Activated CD4-positive, alpha-beta T cell treated with anti-CD3 and anti-CD28 coated beads, Interleukin-2, amount 50 U/mL, for 1 hour (primary cell): Measurements from ENCODE around the gene AFMID.
A peak's percentile ranks its signal among the peaks of the same experiment; 100 is the strongest.
"Not testable (repeated sequence)": the region's sequence is repeated elsewhere in the genome, so short reads cannot be mapped to it uniquely, and the experiment has no call there.

Experiments
- DNase-seq: peaks from one replicate; pipeline ENCODE4 v3.0.0-alpha.2; 2020

Gene AFMID, protein sequence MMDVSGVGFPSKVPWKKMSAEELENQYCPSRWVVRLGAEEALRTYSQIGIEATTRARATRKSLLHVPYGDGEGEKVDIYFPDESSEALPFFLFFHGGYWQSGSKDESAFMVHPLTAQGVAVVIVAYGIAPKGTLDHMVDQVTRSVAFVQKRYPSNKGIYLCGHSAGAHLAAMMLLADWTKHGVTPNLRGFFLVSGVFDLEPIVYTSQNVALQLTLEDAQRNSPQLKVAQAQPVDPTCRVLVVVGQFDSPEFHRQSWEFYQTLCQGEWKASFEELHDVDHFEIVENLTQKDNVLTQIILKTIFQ

DNA sequence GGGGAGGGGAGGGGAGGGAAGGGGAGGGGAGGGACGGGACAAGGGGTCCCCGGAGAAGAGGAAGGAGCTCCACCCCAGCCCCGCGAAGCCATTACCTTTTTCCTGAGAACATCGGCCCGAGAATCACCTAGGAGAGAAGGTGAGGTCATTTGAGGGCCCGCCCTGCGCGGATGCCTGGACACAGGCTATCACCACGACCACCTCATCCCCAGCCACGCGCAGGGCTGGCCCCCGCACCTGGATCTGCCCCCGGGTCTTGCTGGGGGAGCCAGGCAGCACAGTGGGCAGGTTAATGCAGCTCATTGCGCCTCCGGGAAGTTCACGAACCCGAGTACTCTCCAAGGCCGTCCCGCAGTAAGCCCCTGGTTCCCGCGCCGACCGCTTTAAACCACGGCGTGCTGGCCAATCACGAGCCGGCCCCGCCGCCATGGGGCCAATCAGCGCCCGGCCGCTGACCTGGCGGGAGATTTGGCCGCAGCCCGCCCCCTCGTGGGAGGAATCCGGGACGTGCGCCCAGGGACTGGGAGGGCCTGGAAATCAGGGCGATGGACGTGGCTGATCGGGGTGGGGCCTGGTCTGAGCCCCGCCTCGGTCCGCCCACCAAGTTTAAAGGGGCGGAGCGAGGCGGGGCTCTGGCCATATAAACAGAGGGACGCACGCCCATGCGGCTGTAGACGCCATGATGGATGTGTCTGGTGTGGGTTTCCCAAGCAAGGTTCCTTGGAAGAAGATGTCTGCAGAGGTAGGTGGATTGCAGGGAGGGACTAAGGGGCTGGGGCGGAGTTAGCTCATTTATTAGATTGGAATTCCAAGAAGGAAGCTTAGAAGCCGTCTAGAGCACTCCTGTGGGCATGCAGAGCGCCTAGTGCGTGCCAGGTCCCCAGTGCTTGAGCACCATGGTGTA, at the start of gene AFMID, which contains the start of gene TK1:
TSS of gene AFMID (plus strand) at position 671 of the 904 bp plus-strand sequence. CDS start at position 680, 9 bp downstream.
TSS of gene TK1 (minus strand) at position 361 of the 904 bp plus-strand sequence. CDS start at position 303, 58 bp downstream.
- DNase-seq, result peak; percentile 69

DNA sequence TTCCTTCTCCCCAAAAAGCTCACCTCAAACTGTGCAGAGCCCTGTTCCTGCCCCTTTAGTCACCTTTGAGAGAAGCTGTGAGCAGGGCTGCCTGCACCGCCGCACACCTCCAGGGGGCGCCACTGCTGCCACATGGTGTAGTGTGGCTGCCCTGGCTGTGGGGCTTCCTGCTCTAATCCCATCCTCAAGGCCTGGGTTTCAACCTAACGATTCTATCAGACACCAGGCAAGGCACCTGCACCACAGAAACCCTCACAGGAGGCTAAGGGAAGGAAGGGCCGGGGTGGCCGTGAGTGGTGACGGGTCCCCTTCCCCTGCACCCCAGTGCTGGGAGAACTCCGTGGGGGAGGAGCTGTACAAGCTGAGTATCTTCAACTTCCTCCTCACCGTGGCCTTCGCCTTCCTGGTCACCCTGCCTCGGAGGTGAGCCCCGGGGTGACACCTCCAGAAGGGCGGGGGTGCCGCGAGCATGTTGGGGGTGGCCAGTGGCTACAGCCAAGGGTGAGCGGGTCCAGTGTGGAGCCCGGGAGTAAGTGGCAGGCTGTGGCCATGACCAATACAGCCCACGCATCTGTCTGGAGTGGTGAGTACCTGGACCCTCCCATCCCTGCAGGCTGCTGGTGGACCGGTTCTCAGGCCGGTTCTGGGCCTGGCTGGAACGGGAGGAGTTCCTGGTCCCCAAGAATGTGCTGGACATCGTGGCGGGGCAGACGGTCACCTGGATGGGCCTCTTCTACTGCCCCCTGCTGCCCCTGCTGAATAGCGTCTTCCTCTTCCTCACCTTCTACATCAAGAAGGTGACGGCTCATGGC, 49.6 kb upstream of the AFMID start:
- DNase-seq, result peak; percentile 47

DNA sequence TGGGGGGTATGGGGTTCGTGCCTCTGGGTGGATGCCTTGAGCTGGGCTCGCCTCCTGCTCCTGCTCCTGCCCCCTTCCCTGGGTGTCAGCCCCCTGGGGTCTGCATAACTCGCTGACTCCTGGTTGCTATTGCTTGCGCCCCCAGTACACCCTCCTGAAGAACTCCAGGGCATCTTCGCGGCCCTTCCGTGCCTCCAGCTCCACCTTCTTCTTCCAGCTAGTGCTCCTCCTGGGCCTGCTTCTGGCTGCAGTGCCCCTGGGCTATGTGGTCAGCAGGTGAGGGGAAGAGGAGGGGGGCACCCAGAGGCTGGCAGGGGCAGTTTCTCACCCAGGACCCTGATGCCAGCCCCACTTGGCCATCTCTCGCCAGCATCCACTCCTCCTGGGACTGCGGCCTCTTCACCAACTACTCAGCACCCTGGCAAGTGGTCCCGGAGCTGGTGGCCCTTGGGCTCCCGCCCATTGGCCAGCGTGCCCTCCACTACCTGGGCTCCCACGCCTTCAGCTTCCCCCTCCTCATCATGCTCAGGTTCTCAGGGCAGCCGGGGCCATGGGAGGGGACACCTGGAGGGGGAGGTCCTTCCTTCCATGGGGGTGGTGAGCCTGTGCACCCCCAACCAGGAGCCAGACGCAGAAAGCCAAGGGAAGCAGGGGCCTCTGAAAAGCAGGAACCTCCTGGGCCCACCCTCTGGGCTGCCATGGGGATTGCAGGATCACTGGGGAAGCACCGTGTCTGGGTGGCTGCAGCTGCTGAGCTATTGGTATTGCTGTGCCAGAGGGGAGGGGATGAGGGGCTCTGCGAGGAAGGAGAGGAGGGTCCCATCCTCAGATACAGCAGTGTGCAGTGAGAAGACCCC, 48.7 kb upstream of the AFMID start:
- DNase-seq, result no peak

DNA sequence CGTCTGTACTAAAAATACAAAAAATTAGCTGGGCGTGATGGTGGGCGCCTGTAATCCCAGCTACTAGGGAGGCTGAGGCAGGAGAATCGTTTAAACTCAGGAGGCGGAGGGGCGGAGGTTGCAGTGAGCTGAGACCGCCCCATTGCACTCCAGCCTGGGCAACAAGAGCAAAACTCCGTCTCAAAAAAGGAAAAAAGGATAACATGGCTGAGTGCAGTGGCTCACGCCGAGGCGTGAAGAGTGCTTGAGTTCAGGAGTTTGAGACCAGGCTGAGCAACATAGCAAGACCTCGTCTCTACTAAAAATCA, 47.3 kb upstream of the AFMID start:
- DNase-seq, result not testable (repeated sequence)

DNA sequence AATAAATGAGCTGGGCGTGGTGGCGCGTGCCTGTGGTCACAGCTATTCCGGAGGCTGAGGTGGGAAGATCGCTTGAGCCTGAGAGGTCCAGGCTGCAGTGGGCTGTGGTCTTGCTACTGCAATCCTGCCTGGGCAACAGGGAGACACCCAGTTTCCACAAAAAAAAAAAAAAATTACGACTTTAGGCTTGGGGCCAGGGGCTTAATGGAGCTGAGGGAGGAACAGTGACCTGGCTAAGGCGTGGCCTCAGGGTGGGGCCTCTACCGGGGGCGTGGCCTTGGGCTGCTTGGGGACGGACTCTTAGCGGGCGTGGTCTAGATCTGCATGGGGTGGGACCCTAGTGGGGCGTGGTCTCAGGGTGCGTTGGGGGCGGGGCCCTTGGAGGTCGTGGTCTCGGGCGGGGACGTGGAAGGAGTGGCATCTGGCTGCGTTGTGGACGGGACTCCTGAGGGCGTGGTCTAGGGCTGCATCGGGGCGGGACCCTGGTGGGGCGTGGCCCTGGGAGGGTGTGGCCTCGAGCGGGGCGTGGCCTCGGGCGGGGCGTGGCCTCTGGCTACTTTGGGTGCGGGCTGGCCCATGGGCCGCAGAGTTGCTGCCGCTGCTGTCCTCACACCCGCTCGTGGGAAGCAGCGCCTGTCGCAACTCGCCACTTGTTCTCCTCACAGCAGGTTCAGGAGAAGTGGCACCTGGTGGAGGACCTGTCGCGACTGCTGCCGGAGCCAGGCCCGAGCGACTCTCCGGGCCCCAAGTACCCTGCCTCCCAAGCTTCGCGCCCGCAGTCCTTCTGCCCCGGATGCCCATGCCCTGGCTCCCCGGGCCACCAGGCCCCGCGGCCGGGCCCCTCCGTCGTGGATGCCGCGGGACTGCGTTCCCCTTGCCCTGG, 46.8 kb upstream of the AFMID start:
- DNase-seq, result peak; percentile 93

DNA sequence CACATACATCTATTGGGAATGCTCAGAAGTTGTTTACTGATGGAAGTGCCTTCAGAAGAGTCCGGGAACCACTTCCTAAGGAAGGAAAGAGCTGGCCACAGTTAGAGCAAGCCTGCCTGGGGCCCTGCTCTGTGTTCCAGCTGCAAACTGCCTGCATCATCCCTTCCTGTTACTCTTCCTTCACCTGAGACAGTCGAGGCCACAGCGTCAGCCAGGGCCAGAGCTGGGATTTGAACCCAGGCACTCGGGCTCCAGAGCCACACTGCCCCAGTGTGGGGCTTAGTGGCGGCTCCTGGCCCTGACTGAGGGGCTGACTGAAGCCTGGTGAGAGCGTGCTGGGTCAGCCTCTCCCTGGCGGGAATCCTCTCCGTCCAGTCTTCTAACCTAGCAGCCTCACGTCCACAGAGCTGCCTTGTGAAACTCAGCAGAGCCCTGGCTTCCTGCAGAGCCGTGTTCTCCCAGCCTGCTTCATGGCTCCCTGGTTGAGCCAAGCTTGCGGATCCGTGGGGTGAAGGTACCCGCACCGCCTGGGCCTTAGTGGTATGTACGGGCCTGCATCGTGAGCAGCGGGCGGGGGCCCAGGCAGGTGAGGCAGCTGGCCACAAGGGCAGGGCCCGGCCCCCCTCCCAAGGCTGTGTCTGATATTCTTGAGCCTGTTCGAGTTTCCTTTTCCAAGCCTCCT, 45.6 kb upstream of the AFMID start:
- no peak for DNase-seq

DNA sequence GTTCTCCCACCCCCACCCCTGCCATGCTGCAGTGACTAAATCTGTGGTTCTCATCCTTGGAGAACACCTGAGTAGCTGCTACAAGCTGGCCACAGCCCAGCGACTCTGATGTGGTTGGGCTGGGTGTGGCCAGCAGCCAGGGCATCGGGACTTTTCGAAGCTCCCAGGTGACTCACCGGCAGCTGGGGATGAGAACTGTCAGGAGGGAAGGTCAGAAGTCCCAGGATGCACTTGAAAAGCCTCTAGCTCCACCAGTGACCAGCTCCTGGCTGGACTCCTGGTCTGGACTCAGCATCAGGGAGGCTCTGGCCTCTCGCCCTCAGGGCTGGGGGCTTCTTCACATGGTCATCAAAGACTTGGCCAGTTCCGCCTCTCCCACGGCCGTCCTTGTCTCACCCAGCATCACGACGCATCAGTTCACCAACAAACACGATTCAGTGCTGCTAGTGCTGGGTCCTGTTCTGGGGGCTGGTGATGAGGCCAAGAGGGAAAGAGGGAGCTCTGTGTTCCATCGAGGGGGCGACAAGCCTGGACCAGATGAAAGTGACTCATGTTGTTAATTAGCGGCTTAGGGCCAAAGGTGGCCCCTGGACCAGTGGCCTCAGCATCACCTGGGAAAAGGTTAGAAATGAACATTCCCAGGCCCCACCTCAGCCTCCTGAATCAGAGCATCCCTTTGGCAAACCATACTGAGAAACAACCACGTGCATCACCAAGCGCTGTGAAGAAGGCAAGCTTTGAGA, 44.9 kb upstream of the AFMID start:
- no peak for DNase-seq

DNA sequence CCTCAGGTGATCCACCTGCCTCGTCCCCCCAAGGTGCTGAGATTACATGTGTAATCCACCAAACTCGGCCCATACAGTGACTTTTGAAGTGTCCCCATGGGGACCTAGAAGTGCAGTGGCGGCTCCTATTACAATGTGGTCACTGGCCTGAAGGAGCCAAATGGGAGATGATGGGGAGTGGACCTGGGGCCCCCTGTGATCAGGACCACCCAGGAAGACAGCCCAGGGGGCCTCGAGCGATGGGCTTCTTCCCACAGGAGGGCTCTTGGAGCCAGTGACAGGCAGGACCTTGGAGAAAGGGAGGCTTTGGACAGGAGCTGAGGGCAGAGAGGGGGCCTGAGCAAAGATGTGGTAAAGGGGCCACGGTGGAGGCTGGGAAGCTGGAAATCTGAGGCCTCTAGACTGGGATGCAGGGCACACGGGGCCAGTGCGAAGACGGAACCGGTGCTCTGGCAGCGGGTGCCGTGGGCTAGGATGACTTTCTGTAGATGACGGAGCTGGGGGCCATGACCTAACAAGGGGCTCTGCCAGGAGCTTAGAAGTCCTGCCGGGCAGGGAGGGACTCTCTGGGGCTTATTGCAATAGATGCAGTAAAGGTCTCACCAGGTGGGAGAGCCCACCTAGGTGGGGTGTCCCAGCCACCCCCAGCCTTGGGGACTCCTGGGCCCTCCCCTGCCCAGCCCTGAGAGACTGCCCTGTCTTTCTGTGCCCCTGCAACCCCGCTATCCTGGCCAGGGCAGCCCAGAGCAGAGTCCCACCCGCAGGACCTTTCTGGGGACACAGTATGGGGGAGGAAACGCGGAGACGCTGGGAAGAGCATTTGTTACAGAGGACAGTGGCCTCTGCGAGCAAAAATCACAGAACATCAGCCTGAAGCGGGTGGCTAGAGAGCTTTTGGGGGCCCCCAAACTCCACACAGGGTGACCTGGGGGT, 43.7 kb upstream of the AFMID start:
- DNase-seq, result no peak

DNA sequence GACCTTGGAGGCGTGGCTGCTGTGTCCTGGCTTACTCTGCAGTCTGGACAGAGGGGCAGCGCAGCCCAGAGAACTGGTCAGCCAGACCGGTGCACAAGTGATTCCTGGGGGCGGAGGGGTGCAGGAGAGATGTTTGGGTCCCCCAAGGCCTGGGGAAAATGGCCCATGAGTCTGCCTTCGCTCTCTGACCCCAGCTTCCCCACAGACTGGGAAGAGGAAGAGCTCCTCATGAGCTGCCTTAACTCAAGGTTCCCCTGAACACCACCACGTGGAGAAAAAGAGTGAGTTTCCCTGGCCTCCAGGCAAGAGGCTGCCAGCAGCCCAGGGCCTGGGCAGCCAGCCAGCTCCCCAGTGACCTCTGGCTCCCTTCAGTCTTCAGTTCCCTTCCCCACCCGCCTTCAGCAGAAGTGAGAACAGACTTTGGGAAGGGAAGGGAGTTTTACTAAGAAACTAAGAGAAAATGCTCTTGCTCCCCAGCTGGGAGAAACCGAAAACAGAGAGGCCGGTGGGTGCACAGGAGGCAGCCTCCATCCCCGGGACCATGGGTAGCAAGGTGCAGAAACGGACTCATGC, 42.9 kb upstream of the AFMID start:
- no peak for DNase-seq

DNA sequence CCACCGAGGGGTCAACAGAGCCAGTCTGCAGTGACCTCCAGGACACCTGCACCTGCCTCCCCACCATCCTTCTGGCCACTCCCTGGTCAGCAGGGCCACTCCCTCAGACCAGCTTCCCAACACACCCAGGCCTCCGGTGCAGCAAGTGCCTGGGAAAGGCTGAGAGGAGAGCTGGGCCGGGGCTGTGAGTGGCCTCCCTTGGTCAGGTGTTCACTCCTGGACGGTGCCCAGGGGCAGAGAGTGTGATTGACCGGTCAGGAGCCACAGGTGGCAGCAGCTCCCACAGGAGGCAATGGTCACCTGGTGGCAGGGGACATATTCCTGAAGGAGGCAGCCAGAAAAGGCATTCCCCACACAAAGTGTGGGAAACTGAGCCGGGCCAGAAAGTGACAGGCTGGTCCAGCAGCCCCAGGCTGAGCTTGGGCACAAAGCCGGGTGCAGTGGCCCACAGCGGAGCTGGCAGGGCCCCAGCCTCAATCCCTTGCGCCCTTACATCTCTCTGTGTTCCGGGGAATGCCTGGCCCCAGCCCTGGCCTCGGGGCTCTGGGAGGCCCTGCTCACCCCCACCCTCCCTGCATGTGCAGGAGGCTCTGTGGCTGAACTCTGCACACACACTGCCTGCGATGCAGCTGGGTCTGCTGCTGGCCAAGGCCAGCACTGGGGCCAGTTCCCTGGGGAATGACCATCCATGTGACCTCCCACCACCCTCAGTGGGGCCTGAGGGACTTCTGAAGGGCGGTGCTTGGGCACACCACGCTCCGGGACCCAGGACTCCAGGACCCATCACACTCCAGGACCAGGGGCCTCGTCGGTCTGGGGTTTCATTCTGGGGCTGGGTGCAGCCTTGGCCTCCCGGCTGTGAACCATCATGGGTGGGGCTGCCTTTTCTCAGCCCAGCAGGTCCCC, 42.2 kb upstream of the AFMID start:
- no peak for DNase-seq

DNA sequence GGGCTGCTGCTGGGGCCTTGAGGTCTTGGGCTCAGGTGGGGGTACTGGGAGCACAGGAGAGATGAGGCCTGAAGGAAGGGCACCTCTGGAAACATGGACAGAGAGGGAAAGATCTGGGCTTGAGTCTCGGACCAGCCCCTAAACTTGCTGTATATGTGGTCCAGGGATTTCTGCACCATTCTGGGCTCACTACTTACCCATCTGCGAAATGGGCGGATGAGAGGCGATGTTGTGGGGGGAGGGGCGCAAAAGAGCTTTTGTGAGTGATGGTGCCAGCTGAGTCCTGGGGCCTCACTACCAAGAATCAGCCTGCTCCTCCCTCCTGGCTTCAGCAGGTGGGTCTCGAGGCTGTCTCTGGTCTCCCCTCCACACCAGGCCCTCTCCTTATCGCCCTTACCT, 40.7 kb upstream of the AFMID start:
- DNase-seq, result no peak

DNA sequence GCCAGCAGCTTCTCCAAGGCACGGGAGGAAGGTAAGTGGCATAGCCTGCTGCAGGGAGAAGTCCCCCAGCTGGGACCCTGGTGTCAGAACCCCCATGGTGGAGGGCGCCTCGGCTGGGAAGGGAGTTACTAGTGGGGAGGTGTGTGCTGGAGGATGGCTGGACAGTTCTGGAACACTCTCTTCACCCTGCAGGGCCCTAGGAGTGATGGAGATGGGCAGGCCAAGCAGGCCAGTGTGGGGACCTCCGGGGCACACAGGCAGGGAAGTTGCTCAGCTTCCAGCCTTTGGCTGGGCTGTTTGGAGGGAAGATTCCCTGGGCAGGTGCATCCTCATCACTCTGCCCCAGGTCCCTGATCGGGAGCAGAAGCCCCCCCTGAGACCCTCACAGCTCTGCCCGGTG, 40.3 kb upstream of the AFMID start:
- DNase-seq, result no peak

DNA sequence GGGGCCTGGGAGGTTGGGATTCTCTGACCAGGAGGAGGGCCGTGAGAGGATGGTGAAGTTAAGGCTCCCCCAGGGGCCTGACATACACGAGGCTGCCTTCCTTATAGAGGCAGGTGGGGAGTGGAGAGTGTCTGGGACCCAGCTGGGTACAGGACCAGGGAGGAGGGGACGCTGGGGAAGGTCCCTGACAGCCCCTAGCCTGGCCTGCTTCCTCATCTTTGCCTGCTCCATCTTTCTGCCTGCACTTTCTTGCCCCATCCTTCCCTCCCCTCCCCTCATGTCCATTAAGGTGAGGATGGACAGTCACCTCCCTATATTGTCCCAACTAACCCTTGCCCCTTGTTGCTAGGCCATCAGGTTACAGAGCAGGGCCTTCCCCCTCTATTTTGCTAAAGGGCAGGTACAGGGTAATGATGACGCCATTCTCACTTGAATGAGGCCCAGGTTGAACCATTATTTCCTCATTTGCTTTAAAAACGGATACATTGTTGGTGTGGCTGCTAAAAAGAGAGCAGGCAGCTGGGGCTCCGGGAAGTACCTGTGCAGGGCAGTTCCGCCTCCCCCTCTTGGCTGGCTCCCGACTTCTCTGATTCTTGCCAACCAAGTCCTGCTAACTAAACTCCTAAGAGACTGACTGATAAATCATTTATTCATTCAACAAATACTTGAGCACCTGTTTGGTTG, 39.7 kb upstream of the AFMID start:
- no peak for DNase-seq

DNA sequence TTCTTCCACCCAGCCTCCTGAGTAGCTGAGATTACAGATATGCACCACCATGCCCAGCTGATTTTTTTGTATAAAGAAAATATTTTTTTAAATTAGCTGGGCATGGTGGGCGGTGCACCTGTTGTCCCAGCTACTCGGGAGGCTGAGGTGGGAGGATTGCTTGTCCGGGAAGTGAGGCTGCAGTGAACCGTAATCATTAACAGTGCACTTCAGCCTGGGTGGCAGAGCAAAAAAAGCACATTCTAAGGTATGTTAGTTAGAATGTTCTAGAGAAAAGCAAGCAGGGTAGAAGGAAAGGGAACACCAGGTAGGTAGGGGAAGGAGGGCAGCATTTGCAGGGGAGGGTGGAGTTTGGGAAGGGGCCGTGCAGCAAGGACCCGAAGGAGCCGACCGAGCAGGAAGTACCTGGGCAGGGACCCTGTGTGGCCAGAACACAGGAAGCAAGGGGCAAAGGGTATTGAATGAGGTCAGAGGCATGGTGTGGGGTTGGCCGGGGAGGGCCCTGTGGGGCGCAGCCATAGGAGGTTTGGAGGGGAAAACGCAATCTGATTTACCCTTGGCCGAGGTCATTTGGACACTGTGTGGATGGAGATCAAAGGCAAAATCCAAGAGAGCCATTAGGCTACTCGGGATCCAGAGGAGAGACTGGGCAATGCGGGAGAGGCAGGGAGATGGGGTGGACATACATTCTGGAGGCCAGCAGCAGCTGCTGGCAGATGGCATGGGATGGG, 38.7 kb upstream of the AFMID start:
- DNase-seq, result no peak

DNA sequence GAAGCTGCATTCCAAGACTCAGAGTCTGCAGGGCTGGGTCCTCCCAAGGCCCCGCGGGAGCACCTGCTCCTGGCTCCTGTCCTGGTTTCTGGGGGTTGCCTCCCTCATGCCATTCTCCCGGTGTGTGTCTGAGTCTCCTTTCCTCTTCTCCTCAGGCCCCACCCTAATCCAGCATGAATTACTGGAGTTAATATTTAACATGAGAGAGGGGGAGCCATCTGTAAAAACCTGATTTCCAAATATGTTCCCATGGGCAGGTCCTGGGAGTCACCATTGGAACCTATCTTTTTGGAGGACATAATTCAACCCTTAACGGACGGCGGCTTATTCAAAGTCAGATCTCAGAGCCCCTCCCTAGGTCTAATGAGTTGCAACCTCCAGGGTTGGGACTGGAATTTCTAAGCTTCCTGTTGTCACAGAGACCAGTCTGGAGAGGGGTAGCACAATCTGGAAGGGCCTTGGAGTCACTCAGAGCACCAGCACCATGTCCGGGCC, 35.6 kb upstream of the AFMID start:
- no peak for DNase-seq
